Neural cell (in vitro differentiated cells): ENCODE data around the gene SLC37A1. TPM values are rescaled to one million over a fixed set of nuclear protein-coding genes. Genes with fewer than 3 reads are reported as not detected.

Experiments
- H2AFZ ChIP-seq: fragments of 200-600, 300-800 bp; sonication (generic), shearing (Covaris generic); 2 replicates; pipeline ENCODE4 v1.6.0; 2014; ENCODE audit warnings: low read depth, mild to moderate bottlenecking, antibody characterized with exemption, low read length, moderate library complexity
- H3F3A ChIP-seq: fragments of 200-600 bp; shearing (Covaris generic); 2 replicates; pipeline ENCODE4 v1.6.1; 2016; ENCODE audit warnings: mild to moderate bottlenecking, moderate library complexity, mixed read lengths, antibody characterized with exemption, low read length; ENCODE audit not compliant: insufficient read depth, poor library complexity, severe bottlenecking
- H3K27ac ChIP-seq: fragments of 200-600, 300-800 bp; sonication (generic), shearing (Covaris generic); 2 replicates; pipeline ENCODE4 v1.5.1; 2014; ENCODE audit warnings: mild to moderate bottlenecking, low read length, moderate library complexity
- H3K27me3 ChIP-seq: fragments of 300-800, 200-600 bp; sonication (generic), shearing (Covaris generic); 2 replicates; pipeline ENCODE4 v1.6.0; 2014; ENCODE audit warnings: mild to moderate bottlenecking, low read depth, low read length, moderate library complexity; ENCODE audit not compliant: insufficient read depth
- H3K36me3 ChIP-seq: fragments of 300-800, 200-600 bp; sonication (generic), shearing (Covaris generic); 2 replicates; pipeline ENCODE4 v1.5.1; 2014; ENCODE audit warnings: mild to moderate bottlenecking, antibody characterized with exemption, low read length, moderate library complexity; ENCODE audit not compliant: insufficient read depth
- H3K4me2 ChIP-seq: fragments of 300-800, 200-600 bp; sonication (generic), shearing (Covaris generic); 2 replicates; pipeline ENCODE4 v1.6.0; 2014; ENCODE audit warnings: mild to moderate bottlenecking, low read length
- H3K4me3 ChIP-seq: fragments of 300-800, 200-600 bp; sonication (generic), shearing (Covaris generic); 2 replicates; pipeline ENCODE4 v1.5.1; 2014; ENCODE audit warnings: mild to moderate bottlenecking, low read length, moderate library complexity
- H3K79me2 ChIP-seq: fragments of 200-600 bp; shearing (Covaris generic); replicated peaks from 2 replicates; pipeline ENCODE4 v1.6.0; 2014; ENCODE audit warnings: mild to moderate bottlenecking, low read length, moderate library complexity; ENCODE audit not compliant: insufficient read depth
- H3K9ac ChIP-seq: fragments of 300-800, 200-600 bp; sonication (generic), shearing (Covaris generic); 2 replicates; pipeline ENCODE4 v1.6.1; 2016; ENCODE audit warnings: mild to moderate bottlenecking, low read length, mixed read lengths
- H3K9me2 ChIP-seq: fragments of 200-600 bp; shearing (Covaris generic); 2 replicates; pipeline ENCODE4 v1.6.1; 2016; ENCODE audit warnings: mild to moderate bottlenecking, low read length, mixed read lengths; ENCODE audit not compliant: insufficient read depth
- H3K9me3 ChIP-seq: fragments of 200-600, 300-800 bp; sonication (generic), shearing (Covaris generic); 2 replicates; pipeline ENCODE4 v1.6.1; 2016; ENCODE audit warnings: mild to moderate bottlenecking, mixed run types, low read length, moderate library complexity, mixed read lengths
- H4K20me1 ChIP-seq: fragments of 200-600 bp; shearing (Covaris generic); 2 replicates; pipeline ENCODE4 v1.6.1; 2016; ENCODE audit warnings: mild to moderate bottlenecking, mixed run types; ENCODE audit not compliant: insufficient read depth
- CTCF ChIP-seq: fragments of 450-650 bp; IDR thresholded peaks from 2 replicates; pipeline ENCODE4 v1.5.1; 2014; ENCODE audit warnings: antibody characterized with exemption, mild to moderate bottlenecking, moderate library complexity; ENCODE audit not compliant: poor library complexity, severe bottlenecking
- EP300 ChIP-seq: fragments of 450-650 bp; conservative IDR thresholded peaks from 2 replicates; pipeline ENCODE4 v1.6.1; 2014; ENCODE audit warnings: antibody characterized with exemption, mild to moderate bottlenecking, moderate library complexity; ENCODE audit not compliant: poor library complexity, severe bottlenecking
- EZH2 ChIP-seq: fragments of 200-600, 300-800 bp; shearing (Covaris generic), sonication (generic); IDR thresholded peaks from 2 replicates; pipeline ENCODE4 v1.6.1; 2014; ENCODE audit warnings: antibody characterized with exemption, low read length, borderline replicate concordance, mild to moderate bottlenecking; ENCODE audit not compliant: insufficient read depth, poor library complexity, severe bottlenecking
- MXI1 ChIP-seq: fragments of 450-650 bp; conservative IDR thresholded peaks from 2 replicates; pipeline ENCODE4 v1.6.1; 2014; ENCODE audit warnings: antibody characterized with exemption, mild to moderate bottlenecking; ENCODE audit not compliant: poor library complexity, severe bottlenecking
- POLR2AphosphoS5 ChIP-seq: IDR thresholded peaks from 2 replicates; pipeline ENCODE4 v1.6.1; 2012
- RAD21 ChIP-seq: fragments of 450-650 bp; conservative IDR thresholded peaks from 2 replicates; pipeline ENCODE4 v1.6.1; 2014; ENCODE audit warnings: antibody characterized with exemption, mild to moderate bottlenecking, moderate library complexity
- REST ChIP-seq: IDR thresholded peaks from 2 replicates; pipeline ENCODE4 v1.6.1; 2012; ENCODE audit warnings: borderline replicate concordance
- SMC3 ChIP-seq: fragments of 450-650 bp; conservative IDR thresholded peaks from 2 replicates; pipeline ENCODE4 v1.6.1; 2014; ENCODE audit warnings: antibody characterized with exemption, mild to moderate bottlenecking, moderate library complexity; ENCODE audit not compliant: poor library complexity
- TAF1 ChIP-seq: IDR thresholded peaks from 2 replicates; pipeline ENCODE4 v1.6.1; 2012; ENCODE audit warnings: low read depth
- polyA plus RNA-seq: library from polyadenylated mRNA; depleted of rRNA; stranded (reverse); fragments of >200 nt; gene quantifications from 2 replicates; pipeline ENCODE4 v1.2.3, GENCODE V29; 2014

Gene SLC37A1
- polyA plus RNA-seq, 1 donor from 2014 or later: 60.7 TPM

- H3K36me3 ChIP-seq: peaks cover 11% of the 10 kb centered on the region
- no peaks in the 10 kb centered on the region for H3F3A ChIP-seq
- TF ChIP-seq EZH2 (no peak), REST (no peak), RAD21 (no peak), CTCF (no peak), EP300 (no peak), TAF1 (no peak), POLR2AphosphoS5 (no peak), MXI1 (no peak), SMC3 (no peak)
- no peaks in the 10 kb centered on the region for H3K9me2 ChIP-seq
- H3K27ac ChIP-seq: no peak overlapping the region
- H3K27me3 ChIP-seq: no peaks in the 10 kb centered on the region
- no peak overlapping the region for H3K4me3 ChIP-seq
- H3K79me2 ChIP-seq: no peaks in the 10 kb centered on the region
- H3K4me2 ChIP-seq: no peak overlapping the region
- no peaks in the 10 kb centered on the region for H4K20me1 ChIP-seq
- H3K9me3 ChIP-seq: no peaks in the 10 kb centered on the region
- no peak overlapping the region for H2AFZ ChIP-seq
- no peak overlapping the region for H3K9ac ChIP-seq
Observed at GRCh38 chr21:42565206-42565810, 51.7 kb downstream of the SLC37A1 start.

- Histone ChIP-seq H3K9ac (no peak overlapping the region), H3K4me2 (no peak overlapping the region), H3K27me3 (no peaks in the 10 kb centered on the region), H3F3A (no peaks in the 10 kb centered on the region), H3K9me3 (no peaks in the 10 kb centered on the region), H3K36me3 (peaks cover 15% of the 10 kb centered on the region), H2AFZ (no peak overlapping the region), H3K27ac (no peak overlapping the region), H3K9me2 (no peaks in the 10 kb centered on the region), H3K4me3 (no peak overlapping the region), H3K79me2 (no peaks in the 10 kb centered on the region), H4K20me1 (no peaks in the 10 kb centered on the region)
- TF ChIP-seq TAF1 (no peak), SMC3 (no peak), EP300 (no peak), CTCF (no peak), REST (no peak)
Observed at GRCh38 chr21:42565886-42566523, 52.4 kb downstream of the SLC37A1 start.
